GM21528 (cell line): Measurements from ENCODE around the gene TFF1.
"Not testable (repeated sequence)": the region's sequence is repeated elsewhere in the genome, so short reads cannot be mapped to it uniquely, and the experiment has no call there.

ENCODE experiments used
- ATAC-seq: cut with Tn5 transposase; IDR thresholded peaks from one replicate; pipeline ENCODE4 v1.9.1; 2021; ENCODE audit warnings: mild to moderate bottlenecking, moderate library complexity; ENCODE audit not compliant: unreplicated experiment, low FRiP score

TFF1 gene

GRCh38 chr21:42366292-42367010, at the start of gene TFF1:
TFF1 (minus strand) TSS chr21:42366535; CDS start chr21:42366495, 40 bp downstream.
- ATAC-seq: no peak

- ATAC-seq: peak; percentile 72
Observed at GRCh38 chr21:42414928-42415769, 48.8 kb upstream of the TFF1 start.

GRCh38 chr21:42414553-42414927, 48.2 kb upstream of the TFF1 start:
- ATAC-seq: no peak

GRCh38 chr21:42414066-42414465, 47.7 kb upstream of the TFF1 start:
- ATAC-seq: no peak

- no peak for ATAC-seq
Observed at GRCh38 chr21:42413500-42413899, 47.2 kb upstream of the TFF1 start.

- ATAC-seq: no peak
Observed at GRCh38 chr21:42413093-42413492, 46.8 kb upstream of the TFF1 start.

- no peak for ATAC-seq
Observed at GRCh38 chr21:42412636-42412933, 46.2 kb upstream of the TFF1 start.

GRCh38 chr21:42411891-42412635, 45.7 kb upstream of the TFF1 start:
- no peak for ATAC-seq

GRCh38 chr21:42411197-42411869, 45.0 kb upstream of the TFF1 start:
- ATAC-seq: no peak

- no peak for ATAC-seq
Observed at GRCh38 chr21:42409366-42409765, 43.0 kb upstream of the TFF1 start.

- not testable (repeated sequence) for ATAC-seq
Observed at GRCh38 chr21:42408718-42409117, 42.4 kb upstream of the TFF1 start.

- no peak for ATAC-seq
Observed at GRCh38 chr21:42407476-42407875, 41.1 kb upstream of the TFF1 start.

- no peak for ATAC-seq
Observed at GRCh38 chr21:42406866-42407265, 40.5 kb upstream of the TFF1 start.

GRCh38 chr21:42406201-42406621, 39.9 kb upstream of the TFF1 start:
- ATAC-seq: no peak

- no peak for ATAC-seq
Observed at GRCh38 chr21:42405064-42406013, 39.0 kb upstream of the TFF1 start.

GRCh38 chr21:42404539-42404938, 38.2 kb upstream of the TFF1 start:
- no peak for ATAC-seq

- ATAC-seq: no peak
Observed at GRCh38 chr21:42403611-42404231, 37.4 kb upstream of the TFF1 start, which contains the start of gene UBASH3A. UBASH3A (plus strand) TSS chr21:42403902; CDS start chr21:42403946, 44 bp downstream.

GRCh38 chr21:42401820-42402251, 35.5 kb upstream of the TFF1 start:
- no peak for ATAC-seq

GRCh38 chr21:42401154-42401553, 34.8 kb upstream of the TFF1 start:
- no peak for ATAC-seq
